Measurements from ENCODE around the gene ERG. TPM values are rescaled to one million over a fixed set of nuclear protein-coding genes. Genes with fewer than 3 reads are reported as not detected.

The ERG gene
- total RNA-seq, 1 donor from 2014 or later: 6.8 TPM

- no peak for DNase-seq (ENCODE audit: extremely low spot score, unreplicated experiment)
- H3K36me3 Mint-ChIP-seq: no peaks in the 10 kb centered on the region
- peaks cover 2% of the 10 kb centered on the region for H3K4me1 Mint-ChIP-seq (ENCODE audit: unreplicated experiment)
- no peak for TF ChIP-seq CTCF (conservative IDR thresholded peaks at IDR 0.05)
- H3K27ac Mint-ChIP-seq: no peak overlapping the region
- peaks cover 32% of the 10 kb centered on the region for H3K27me3 Mint-ChIP-seq
- no peaks in the 10 kb centered on the region for H3K9me3 Mint-ChIP-seq
- H3K4me3 Mint-ChIP-seq: no peak overlapping the region
Measured at GRCh38 chr21:38359835-38360234, 138.4 kb downstream of the ERG start.

GRCh38 chr21:38359090-38359489 lies 139.2 kb downstream of the ERG start:
- no peak for DNase-seq (ENCODE audit: extremely low spot score, unreplicated experiment)
- Mint-ChIP-seq H3K27me3 (peaks cover 35% of the 10 kb centered on the region), H3K4me3 (no peak overlapping the region), H3K36me3 (no peaks in the 10 kb centered on the region), H3K9me3 (no peaks in the 10 kb centered on the region), H3K27ac (no peak overlapping the region), H3K4me1 (ENCODE audit: unreplicated experiment) (peaks cover 7% of the 10 kb centered on the region)
- TF ChIP-seq CTCF (conservative IDR thresholded peaks at IDR 0.05): no peak

GRCh38 chr21:38358666-38359065 lies 139.6 kb downstream of the ERG start:
- DNase-seq (ENCODE audit: extremely low spot score, unreplicated experiment): no peak
- peaks cover 7% of the 10 kb centered on the region for H3K4me1 Mint-ChIP-seq (ENCODE audit: unreplicated experiment)
- H3K27ac Mint-ChIP-seq: no peak overlapping the region
- no peaks in the 10 kb centered on the region for H3K9me3 Mint-ChIP-seq
- TF ChIP-seq CTCF (conservative IDR thresholded peaks at IDR 0.05): no peak
- no peak overlapping the region for H3K4me3 Mint-ChIP-seq
- no peaks in the 10 kb centered on the region for H3K36me3 Mint-ChIP-seq
- H3K27me3 Mint-ChIP-seq: peaks cover 35% of the 10 kb centered on the region

GRCh38 chr21:38358098-38358497 lies 140.2 kb downstream of the ERG start:
- H3K27me3 Mint-ChIP-seq: peaks cover 35% of the 10 kb centered on the region
- no peak overlapping the region for H3K27ac Mint-ChIP-seq
- TF ChIP-seq CTCF (conservative IDR thresholded peaks at IDR 0.05): no peak
- H3K4me3 Mint-ChIP-seq: no peak overlapping the region
- no peaks in the 10 kb centered on the region for H3K36me3 Mint-ChIP-seq
- H3K9me3 Mint-ChIP-seq: no peaks in the 10 kb centered on the region
- no peak for DNase-seq (ENCODE audit: extremely low spot score, unreplicated experiment)
- H3K4me1 Mint-ChIP-seq (ENCODE audit: unreplicated experiment): peaks cover 7% of the 10 kb centered on the region

GRCh38 chr21:38356883-38357625 lies 141.2 kb downstream of the ERG start:
- no peak for DNase-seq (ENCODE audit: extremely low spot score, unreplicated experiment)
- Mint-ChIP-seq H3K4me1 (ENCODE audit: unreplicated experiment) (peaks cover 10% of the 10 kb centered on the region), H3K27me3 (peaks cover 35% of the 10 kb centered on the region), H3K27ac (no peak overlapping the region), H3K4me3 (no peak overlapping the region), H3K9me3 (no peaks in the 10 kb centered on the region), H3K36me3 (no peaks in the 10 kb centered on the region)
- no peak for TF ChIP-seq CTCF (conservative IDR thresholded peaks at IDR 0.05)
